ENCODE measurements around the gene OSBPL10.

DNA sequence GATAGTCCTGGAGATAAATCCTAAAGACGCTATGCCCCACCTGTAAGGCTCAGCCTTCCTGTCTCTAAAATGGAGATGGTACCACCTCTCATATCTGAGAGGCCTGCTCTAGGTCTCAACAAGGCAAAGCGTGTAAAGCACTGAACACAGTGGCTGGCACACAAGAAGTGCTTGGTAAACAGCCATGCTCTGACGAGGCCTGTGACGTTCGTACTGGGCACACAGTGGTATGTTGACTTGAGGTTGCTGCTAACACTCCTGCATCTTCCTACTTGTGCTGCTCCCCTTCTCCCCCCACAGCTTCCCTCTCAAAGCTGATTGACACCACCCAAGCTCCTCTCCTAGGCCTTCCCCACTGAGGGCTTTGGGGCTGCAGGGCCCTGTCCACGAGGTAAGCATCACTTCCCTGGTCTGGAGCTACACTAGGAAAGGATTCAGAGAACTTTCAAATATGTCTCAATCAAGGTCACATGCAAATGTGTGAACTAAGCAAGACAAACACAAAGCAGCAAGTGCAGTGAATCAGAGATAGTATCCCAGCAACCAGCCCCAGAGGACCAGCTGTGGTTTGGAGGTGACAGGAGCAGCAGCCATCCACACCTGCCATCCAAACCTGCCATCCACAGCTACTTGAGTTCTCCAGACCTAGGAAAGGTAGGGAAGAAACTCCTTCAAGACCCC lies 270.8 kb downstream of the OSBPL10 start:
- TF ChIP-seq, protein P1, sequence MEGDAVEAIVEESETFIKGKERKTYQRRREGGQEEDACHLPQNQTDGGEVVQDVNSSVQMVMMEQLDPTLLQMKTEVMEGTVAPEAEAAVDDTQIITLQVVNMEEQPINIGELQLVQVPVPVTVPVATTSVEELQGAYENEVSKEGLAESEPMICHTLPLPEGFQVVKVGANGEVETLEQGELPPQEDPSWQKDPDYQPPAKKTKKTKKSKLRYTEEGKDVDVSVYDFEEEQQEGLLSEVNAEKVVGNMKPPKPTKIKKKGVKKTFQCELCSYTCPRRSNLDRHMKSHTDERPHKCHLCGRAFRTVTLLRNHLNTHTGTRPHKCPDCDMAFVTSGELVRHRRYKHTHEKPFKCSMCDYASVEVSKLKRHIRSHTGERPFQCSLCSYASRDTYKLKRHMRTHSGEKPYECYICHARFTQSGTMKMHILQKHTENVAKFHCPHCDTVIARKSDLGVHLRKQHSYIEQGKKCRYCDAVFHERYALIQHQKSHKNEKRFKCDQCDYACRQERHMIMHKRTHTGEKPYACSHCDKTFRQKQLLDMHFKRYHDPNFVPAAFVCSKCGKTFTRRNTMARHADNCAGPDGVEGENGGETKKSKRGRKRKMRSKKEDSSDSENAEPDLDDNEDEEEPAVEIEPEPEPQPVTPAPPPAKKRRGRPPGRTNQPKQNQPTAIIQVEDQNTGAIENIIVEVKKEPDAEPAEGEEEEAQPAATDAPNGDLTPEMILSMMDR (IDR thresholded peaks at IDR 0.05) = no peak
- no peak for TF ChIP-seq ZFX (IDR thresholded peaks at IDR 0.05; ENCODE audit: borderline replicate concordance)
